ENCODE results near the gene EFHD2. TPM values are rescaled to one million over a fixed set of nuclear protein-coding genes. Genes with fewer than 3 reads are reported as not detected.
"Not testable (repeated sequence)": the region's sequence is repeated elsewhere in the genome, so short reads cannot be mapped to it uniquely, and the experiment has no call there.

Gene EFHD2
- total and polyA plus RNA-seq, 9 donors, result 18.3 to 40.8 (median 33.3) TPM

GRCh38 chr1:15463064-15463800, 53.5 kb downstream of the EFHD2 start:
- 65% methylated on average over 3 of the region's 15 CpGs for WGBS (ENCODE audit: insufficient coverage)
- not testable (repeated sequence) for H3K27ac ChIP-seq (ENCODE audit: low read length); H3K36me3 ChIP-seq (ENCODE audit: control insufficient read depth, insufficient read depth, low read length); H3K27me3 ChIP-seq (ENCODE audit: control insufficient read depth, insufficient read depth, low read length); DNase-seq; H3K4me3 ChIP-seq (ENCODE audit: low read length); H3K9me3 ChIP-seq (replicated peaks; ENCODE audit: control insufficient read depth, low read depth, low read length)
- peaks cover 22% of the 10 kb centered on the region for H3K4me1 ChIP-seq (ENCODE audit: control insufficient read depth, insufficient read depth, low read length)

GRCh38 chr1:15463926-15464322, 54.2 kb downstream of the EFHD2 start:
- H3K4me3 ChIP-seq (ENCODE audit: low read length); DNase-seq; H3K9me3 ChIP-seq (replicated peaks; ENCODE audit: control insufficient read depth, low read depth, low read length); H3K36me3 ChIP-seq (ENCODE audit: control insufficient read depth, insufficient read depth, low read length); H3K27me3 ChIP-seq (ENCODE audit: control insufficient read depth, insufficient read depth, low read length); H3K27ac ChIP-seq (ENCODE audit: low read length): not testable (repeated sequence)
- WGBS (ENCODE audit: insufficient coverage), result 100% methylated on average over 1 of the region's 5 CpGs
- peaks cover 26% of the 10 kb centered on the region for H3K4me1 ChIP-seq (ENCODE audit: control insufficient read depth, insufficient read depth, low read length)

- no peak for DNase-seq
- Histone ChIP-seq H3K27ac (ENCODE audit: low read length) (no peak overlapping the region), H3K4me3 (ENCODE audit: low read length) (no peak overlapping the region), H3K27me3 (ENCODE audit: control insufficient read depth, insufficient read depth, low read length) (no peaks in the 10 kb centered on the region), H3K9me3 (replicated peaks; ENCODE audit: control insufficient read depth, low read depth, low read length) (no peaks in the 10 kb centered on the region), H3K4me1 (ENCODE audit: control insufficient read depth, insufficient read depth, low read length) (peaks cover 34% of the 10 kb centered on the region), H3K36me3 (ENCODE audit: control insufficient read depth, insufficient read depth, low read length) (no peaks in the 10 kb centered on the region)
- 53% methylated on average over 4 of the region's 7 CpGs for WGBS (ENCODE audit: insufficient coverage)
These were observed 56.0 kb downstream of the EFHD2 start for GRCh38 chr1:15465674-15466073.

GRCh38 chr1:15466955-15467625, 57.4 kb downstream of the EFHD2 start:
- H3K27ac ChIP-seq (ENCODE audit: low read length); DNase-seq; H3K36me3 ChIP-seq (ENCODE audit: control insufficient read depth, insufficient read depth, low read length); H3K9me3 ChIP-seq (replicated peaks; ENCODE audit: control insufficient read depth, low read depth, low read length); H3K27me3 ChIP-seq (ENCODE audit: control insufficient read depth, insufficient read depth, low read length); H3K4me3 ChIP-seq (ENCODE audit: low read length): not testable (repeated sequence)
- 87% methylated on average over 14 of the region's 22 CpGs for WGBS (ENCODE audit: insufficient coverage)
- peaks cover 37% of the 10 kb centered on the region for H3K4me1 ChIP-seq (ENCODE audit: control insufficient read depth, insufficient read depth, low read length)

GRCh38 chr1:15468145-15468544, 58.5 kb downstream of the EFHD2 start:
- H3K4me1 ChIP-seq (ENCODE audit: control insufficient read depth, insufficient read depth, low read length), result peaks cover 37% of the 10 kb centered on the region
- H3K27ac ChIP-seq (ENCODE audit: low read length), result no peak overlapping the region
- no peak for DNase-seq
- no peak overlapping the region for H3K4me3 ChIP-seq (ENCODE audit: low read length)
- no peaks in the 10 kb centered on the region for H3K9me3 ChIP-seq (replicated peaks; ENCODE audit: control insufficient read depth, low read depth, low read length)
- H3K27me3 ChIP-seq (ENCODE audit: control insufficient read depth, insufficient read depth, low read length), result no peaks in the 10 kb centered on the region
- no peaks in the 10 kb centered on the region for H3K36me3 ChIP-seq (ENCODE audit: control insufficient read depth, insufficient read depth, low read length)

- Histone ChIP-seq H3K9me3 (replicated peaks; ENCODE audit: control insufficient read depth, low read depth, low read length) (no peaks in the 10 kb centered on the region), H3K36me3 (ENCODE audit: control insufficient read depth, insufficient read depth, low read length) (no peaks in the 10 kb centered on the region), H3K27me3 (ENCODE audit: control insufficient read depth, insufficient read depth, low read length) (no peaks in the 10 kb centered on the region), H3K4me1 (ENCODE audit: control insufficient read depth, insufficient read depth, low read length) (peaks cover 32% of the 10 kb centered on the region), H3K27ac (ENCODE audit: low read length) (peak overlapping the region; percentile 55), H3K4me3 (ENCODE audit: low read length) (no peak overlapping the region)
- WGBS (ENCODE audit: insufficient coverage), result 33% methylated on average over 1 of the region's 3 CpGs
- no peak for DNase-seq
These were observed 59.7 kb downstream of the EFHD2 start for GRCh38 chr1:15469361-15469760.

- Histone ChIP-seq H3K4me1 (ENCODE audit: control insufficient read depth, insufficient read depth, low read length) (peaks cover 32% of the 10 kb centered on the region), H3K27ac (ENCODE audit: low read length) (peak overlapping the region; percentile 55)
- peak; percentile 91 for DNase-seq
- not testable (repeated sequence) for H3K27me3 ChIP-seq (ENCODE audit: control insufficient read depth, insufficient read depth, low read length); H3K4me3 ChIP-seq (ENCODE audit: low read length); H3K36me3 ChIP-seq (ENCODE audit: control insufficient read depth, insufficient read depth, low read length); H3K9me3 ChIP-seq (replicated peaks; ENCODE audit: control insufficient read depth, low read depth, low read length)
- WGBS (ENCODE audit: insufficient coverage), result 65% methylated on average over 7 of the region's 9 CpGs
These were observed 60.2 kb downstream of the EFHD2 start for GRCh38 chr1:15469821-15470448.

GRCh38 chr1:15471067-15471466, 61.4 kb downstream of the EFHD2 start:
- H3K36me3 ChIP-seq (ENCODE audit: control insufficient read depth, insufficient read depth, low read length); DNase-seq; H3K27ac ChIP-seq (ENCODE audit: low read length); H3K9me3 ChIP-seq (replicated peaks; ENCODE audit: control insufficient read depth, low read depth, low read length); H3K4me3 ChIP-seq (ENCODE audit: low read length); H3K27me3 ChIP-seq (ENCODE audit: control insufficient read depth, insufficient read depth, low read length): not testable (repeated sequence)
- WGBS (ENCODE audit: insufficient coverage), result 79% methylated on average over 4 of the region's 5 CpGs
- H3K4me1 ChIP-seq (ENCODE audit: control insufficient read depth, insufficient read depth, low read length), result peaks cover 33% of the 10 kb centered on the region

GRCh38 chr1:15471723-15472122, 62.0 kb downstream of the EFHD2 start:
- not testable (repeated sequence) for H3K27ac ChIP-seq (ENCODE audit: low read length)
- no CpG with 5 or more reads among the region's 6 CpGs for WGBS (ENCODE audit: insufficient coverage)

GRCh38 chr1:15472587-15472986, 62.9 kb downstream of the EFHD2 start:
- no peaks in the 10 kb centered on the region for H3K36me3 ChIP-seq (ENCODE audit: control insufficient read depth, insufficient read depth, low read length)
- 60% methylated on average over 7 of the region's 11 CpGs for WGBS (ENCODE audit: insufficient coverage)
- H3K27me3 ChIP-seq (ENCODE audit: control insufficient read depth, insufficient read depth, low read length), result no peaks in the 10 kb centered on the region
- H3K4me3 ChIP-seq (ENCODE audit: low read length), result no peak overlapping the region
- peaks cover 24% of the 10 kb centered on the region for H3K4me1 ChIP-seq (ENCODE audit: control insufficient read depth, insufficient read depth, low read length)
- H3K9me3 ChIP-seq (replicated peaks; ENCODE audit: control insufficient read depth, low read depth, low read length), result no peaks in the 10 kb centered on the region
- H3K27ac ChIP-seq (ENCODE audit: low read length), result no peak overlapping the region
- DNase-seq, result no peak

More at GRCh38 chr1:15471723-15472122, 62.0 kb downstream of the EFHD2 start:
- H3K9me3 ChIP-seq (replicated peaks; ENCODE audit: control insufficient read depth, low read depth, low read length); H3K27me3 ChIP-seq (ENCODE audit: control insufficient read depth, insufficient read depth, low read length); H3K36me3 ChIP-seq (ENCODE audit: control insufficient read depth, insufficient read depth, low read length); DNase-seq; H3K4me3 ChIP-seq (ENCODE audit: low read length): not testable (repeated sequence)
- peaks cover 33% of the 10 kb centered on the region for H3K4me1 ChIP-seq (ENCODE audit: control insufficient read depth, insufficient read depth, low read length)

Measured in muscle of leg (tissue), 11 donors.